CD4-positive, alpha-beta T cell treated with Interleukin-10 for 1 hour (primary cell): ENCODE data around the gene LPP.

ENCODE experiments used
- DNase-seq: peaks from one replicate; pipeline ENCODE4 v3.0.0-alpha.2; 2020

Gene LPP

GRCh38 chr3:188453431-188454384, 299.8 kb downstream of the LPP start:
- no peak for DNase-seq

- no peak for DNase-seq
These were observed 301.8 kb downstream of the LPP start for GRCh38 chr3:188455748-188456147.

GRCh38 chr3:188458756-188459155, 304.8 kb downstream of the LPP start:
- DNase-seq: no peak

- DNase-seq: no peak
These were observed 311.4 kb downstream of the LPP start for GRCh38 chr3:188465311-188465710.

GRCh38 chr3:188468196-188468595, 314.2 kb downstream of the LPP start:
- no peak for DNase-seq

- DNase-seq: no peak
These were observed 314.7 kb downstream of the LPP start for GRCh38 chr3:188468662-188469061.

- DNase-seq: no peak
These were observed 315.4 kb downstream of the LPP start for GRCh38 chr3:188469228-188469885.

- no peak for DNase-seq
These were observed 316.7 kb downstream of the LPP start for GRCh38 chr3:188470508-188471130.

- DNase-seq: no peak
These were observed 317.8 kb downstream of the LPP start for GRCh38 chr3:188471723-188472122.

- no peak for DNase-seq
These were observed 318.4 kb downstream of the LPP start for GRCh38 chr3:188472336-188472735.

- DNase-seq: no peak
These were observed 319.1 kb downstream of the LPP start for GRCh38 chr3:188473045-188473444.

GRCh38 chr3:188473591-188474288, 319.8 kb downstream of the LPP start:
- DNase-seq: no peak

- no peak for DNase-seq
These were observed 323.0 kb downstream of the LPP start for GRCh38 chr3:188476935-188477334.

GRCh38 chr3:188480011-188480410, 326.1 kb downstream of the LPP start:
- DNase-seq: no peak

- DNase-seq: no peak
These were observed 329.0 kb downstream of the LPP start for GRCh38 chr3:188482929-188483328.

- no peak for DNase-seq
These were observed 332.2 kb downstream of the LPP start for GRCh38 chr3:188486126-188486525.

GRCh38 chr3:188486952-188487351, 333.0 kb downstream of the LPP start:
- no peak for DNase-seq

GRCh38 chr3:188487652-188488051, 333.7 kb downstream of the LPP start:
- no peak for DNase-seq

GRCh38 chr3:188488801-188489200, 334.8 kb downstream of the LPP start:
- no peak for DNase-seq

GRCh38 chr3:188489639-188490405, 335.9 kb downstream of the LPP start:
- no peak for DNase-seq

GRCh38 chr3:188490416-188490815, 336.5 kb downstream of the LPP start:
- DNase-seq: no peak

GRCh38 chr3:188491276-188491687, 337.3 kb downstream of the LPP start:
- no peak for DNase-seq
